Measurements from ENCODE around the gene TRAP1. TPM values are rescaled to one million over a fixed set of nuclear protein-coding genes. Genes with fewer than 3 reads are reported as not detected.
"Not testable (repeated sequence)": the region's sequence is repeated elsewhere in the genome, so short reads cannot be mapped to it uniquely, and the experiment has no call there.

The TRAP1 gene
- total RNA-seq, 1 donor from 2014 or later, result 76.1 TPM

GRCh38 chr16:3672571-3673041 is 44.7 kb downstream of the TRAP1 start:
- DNase-seq, result no peak

DNA sequence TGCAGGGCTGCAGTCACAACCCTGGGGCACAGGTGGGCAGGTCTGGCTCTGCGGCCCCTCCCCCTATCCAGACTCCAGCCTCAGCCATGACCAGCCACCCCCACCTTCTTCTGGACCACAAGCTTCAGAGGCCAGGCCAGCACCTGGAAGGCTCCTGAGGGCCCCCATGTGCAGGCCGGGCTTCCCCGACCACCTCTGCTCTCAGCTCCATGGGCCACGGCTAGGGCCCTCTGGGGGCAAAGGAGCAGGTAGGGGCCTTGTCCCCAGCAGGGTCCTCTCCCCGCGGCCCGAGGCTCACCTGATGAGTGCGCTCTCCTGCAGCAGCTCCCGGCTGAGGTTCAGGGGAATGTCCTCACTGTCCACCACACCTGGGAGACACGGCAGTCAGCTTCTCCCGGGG is 45.9 kb downstream of the TRAP1 start:
- no peak for DNase-seq

DNA sequence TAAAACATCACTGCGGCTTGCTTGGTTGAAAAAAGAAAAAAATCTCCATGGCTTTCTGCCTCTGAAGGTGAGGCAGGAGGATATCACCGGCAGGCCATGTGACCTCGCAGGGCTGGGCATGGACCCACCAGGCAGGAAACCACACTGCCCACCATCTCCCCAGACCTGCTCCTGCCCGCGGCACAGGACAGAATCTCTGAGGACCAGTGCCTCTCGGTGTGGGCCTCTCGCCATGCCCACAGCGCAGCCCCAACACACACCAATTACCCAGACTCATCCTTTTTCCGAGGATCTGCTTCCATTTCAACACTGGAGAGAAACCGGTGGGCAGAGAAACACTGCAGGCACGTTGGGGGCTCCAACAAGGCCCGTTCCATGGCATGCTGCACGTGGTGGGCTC is 46.6 kb downstream of the TRAP1 start:
- DNase-seq, result no peak

DNA sequence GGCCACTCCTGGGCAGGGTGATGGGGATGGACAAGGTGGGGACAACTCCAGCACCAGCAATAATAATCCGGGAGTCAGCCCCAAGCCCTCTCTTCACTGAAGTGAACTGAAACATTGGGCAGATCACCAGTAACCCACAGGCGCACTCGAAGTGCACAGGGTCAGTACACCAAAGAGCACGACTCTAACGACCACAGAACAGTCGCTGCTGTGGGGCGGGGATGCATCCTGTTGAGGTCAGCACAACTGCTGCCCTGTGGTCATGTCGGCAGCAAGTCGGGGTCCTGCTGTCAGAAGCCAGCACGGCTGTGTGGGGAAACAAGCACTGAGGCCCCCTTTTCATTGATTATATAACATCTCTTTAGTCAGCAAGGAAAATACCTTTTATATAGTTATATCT is 48.2 kb downstream of the TRAP1 start:
- no peak for DNase-seq

DNA sequence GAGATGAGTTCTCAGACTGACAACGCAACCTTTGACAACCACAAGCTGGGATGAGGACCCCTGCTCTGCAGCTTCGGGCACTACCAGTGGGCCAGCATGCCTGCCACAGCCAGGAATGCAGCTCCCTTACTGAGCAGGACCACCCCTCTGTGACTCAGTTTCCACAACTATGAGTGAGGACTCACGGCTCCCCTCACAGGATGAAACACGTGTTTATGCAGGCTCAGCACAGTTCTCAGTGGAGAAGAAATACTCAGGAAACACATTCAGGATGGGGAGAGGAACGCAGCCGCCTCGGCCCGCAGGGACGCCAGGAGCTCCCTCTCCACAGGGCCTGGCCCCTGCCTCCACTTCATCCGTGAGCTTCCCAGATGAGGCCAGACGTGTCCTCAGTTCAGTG is 48.7 kb downstream of the TRAP1 start:
- no peak for DNase-seq

DNA sequence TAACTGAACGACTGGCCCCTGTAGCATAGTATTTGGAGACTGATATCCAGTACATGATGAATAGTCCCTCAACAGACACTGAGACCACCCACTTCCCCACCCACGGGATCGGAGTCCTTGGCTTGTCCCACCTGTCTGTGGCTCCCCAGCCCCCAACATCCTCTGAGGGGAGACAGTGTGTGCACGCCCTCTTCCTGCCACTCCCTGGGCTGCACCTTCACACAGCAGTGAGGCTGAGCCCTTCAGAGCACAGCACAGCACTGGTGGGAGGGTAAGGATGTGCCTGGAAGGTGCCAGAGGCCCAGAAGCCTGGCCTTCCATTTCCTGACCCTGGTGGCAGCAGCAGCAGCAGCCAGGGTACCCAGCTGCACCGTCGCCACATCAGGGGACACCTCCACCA is 51.8 kb downstream of the TRAP1 start:
- DNase-seq, result no peak

DNA sequence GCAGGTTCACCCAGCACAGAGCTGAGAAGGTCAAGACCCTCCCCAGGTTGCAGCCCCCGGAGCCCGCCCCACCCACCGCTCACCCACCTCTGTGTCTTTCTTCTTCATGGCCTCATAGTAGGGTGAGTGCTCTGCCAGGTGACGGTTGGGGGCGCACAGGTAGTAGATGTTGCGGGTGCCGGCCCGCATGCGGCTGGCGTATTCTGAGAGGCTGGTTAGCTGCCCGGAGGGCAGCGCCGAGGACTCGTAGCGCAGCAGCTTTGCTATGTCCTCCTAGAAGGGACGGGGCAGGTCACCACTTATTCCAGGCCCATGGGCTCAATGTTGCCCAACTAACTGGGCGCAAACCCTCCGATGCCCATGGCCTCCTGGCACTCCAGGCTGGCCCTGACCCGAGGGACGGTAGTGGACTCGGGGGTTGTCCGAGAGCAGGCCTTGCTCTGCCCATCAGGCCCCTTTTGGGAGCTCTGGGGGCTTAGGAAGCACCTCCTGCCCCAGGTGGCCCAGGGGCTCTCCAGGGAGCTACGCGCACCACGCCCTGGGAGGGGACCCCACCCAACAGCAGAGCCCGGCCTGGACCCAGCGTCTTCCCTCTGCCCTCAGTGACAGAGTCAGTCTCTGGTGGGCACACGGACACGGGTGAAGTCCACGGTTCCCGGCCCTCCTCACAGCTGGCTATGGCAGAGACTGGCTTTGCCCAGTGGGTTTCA is 53.0 kb downstream of the TRAP1 start:
- no peak for DNase-seq

DNA sequence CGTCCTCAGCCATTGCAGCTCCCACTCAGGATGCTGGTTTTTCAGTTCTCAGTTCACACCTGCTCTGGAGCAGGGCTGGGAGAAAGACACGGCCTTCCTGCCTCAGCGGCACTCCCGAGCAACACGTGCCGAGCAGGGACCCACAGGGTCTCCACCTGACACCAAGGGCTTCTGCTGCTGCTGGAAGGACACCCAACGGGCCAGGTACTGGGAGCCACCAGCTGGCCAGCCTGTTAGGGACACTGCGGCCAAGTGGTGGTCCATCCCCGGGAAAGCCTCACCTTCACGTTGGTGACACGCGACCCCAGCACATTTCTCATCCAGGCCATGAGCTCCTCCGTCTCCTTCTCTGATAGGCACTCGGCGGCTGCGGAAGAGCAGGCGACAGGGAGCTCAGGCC is 54.7 kb downstream of the TRAP1 start:
- DNase-seq, result no peak

GRCh38 chr16:3661922-3662321 is 55.4 kb downstream of the TRAP1 start:
- DNase-seq, result no peak

DNA sequence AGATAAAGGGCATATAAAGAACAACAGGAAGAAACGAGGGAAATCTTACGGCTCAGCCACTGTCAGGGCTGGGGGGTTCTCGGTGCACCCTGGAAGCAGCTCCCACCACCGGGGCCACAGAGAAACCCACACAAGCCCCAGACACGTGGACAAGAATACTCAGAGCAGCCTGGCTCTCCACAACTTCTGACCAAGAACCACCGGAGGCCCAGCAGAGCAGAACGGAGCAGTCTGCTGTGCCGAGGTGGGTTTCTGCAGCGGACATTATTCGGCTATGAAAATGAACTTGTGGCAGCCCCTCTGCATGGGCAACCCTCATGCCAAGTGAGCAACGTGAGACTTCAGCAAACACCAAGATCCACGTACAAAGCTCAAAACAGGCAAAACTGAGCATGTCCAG is 56.0 kb downstream of the TRAP1 start:
- DNase-seq, result no peak

- DNase-seq, result no peak
These were observed 58.1 kb downstream of the TRAP1 start for GRCh38 chr16:3659251-3659650.

DNA sequence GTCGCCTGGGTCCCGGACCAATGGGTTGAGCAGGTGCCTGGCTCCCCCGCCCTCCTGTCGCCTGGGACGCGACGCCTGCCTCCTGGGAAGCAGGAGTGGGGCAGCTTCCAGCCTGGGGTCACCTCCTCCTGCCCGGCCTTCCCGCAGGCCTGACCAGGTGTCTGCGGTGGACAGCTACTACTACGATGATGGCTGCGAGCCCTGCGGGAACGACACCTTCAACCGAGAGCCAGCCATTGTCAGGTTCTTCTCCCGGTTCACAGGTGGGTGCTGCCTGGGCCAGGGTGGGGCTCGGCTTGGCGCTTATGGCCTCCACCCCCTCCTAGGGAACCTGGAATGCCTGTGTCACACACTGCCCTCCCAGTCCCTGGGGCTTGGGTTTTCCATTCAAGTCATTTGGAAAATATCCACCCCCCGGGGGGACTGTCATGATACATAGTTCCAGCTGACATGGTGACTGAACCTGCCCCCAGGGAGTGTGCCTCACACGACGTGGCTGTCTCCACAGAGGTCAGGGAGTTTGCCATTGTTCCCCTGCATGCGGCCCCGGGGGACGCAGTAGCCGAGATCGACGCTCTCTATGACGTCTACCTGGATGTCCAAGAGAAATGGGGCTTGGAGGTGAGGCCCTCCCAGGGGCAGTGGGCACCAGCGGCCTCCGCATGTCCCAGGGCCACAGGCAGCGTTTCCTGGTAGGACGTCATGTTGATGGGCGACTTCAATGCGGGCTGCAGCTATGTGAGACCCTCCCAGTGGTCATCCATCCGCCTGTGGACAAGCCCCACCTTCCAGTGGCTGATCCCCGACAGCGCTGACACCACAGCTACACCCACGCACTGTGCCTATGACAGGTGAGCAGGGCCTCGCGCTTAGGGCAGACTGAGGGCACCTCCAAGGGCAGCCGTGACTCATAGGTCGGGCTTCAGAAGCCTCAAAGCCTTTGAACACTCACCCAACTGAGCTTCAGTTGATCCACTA is 60.5 kb downstream of the TRAP1 start:
- DNase-seq, result no peak

GRCh38 chr16:3656160-3656490 is 61.2 kb downstream of the TRAP1 start:
- not testable (repeated sequence) for DNase-seq

DNA sequence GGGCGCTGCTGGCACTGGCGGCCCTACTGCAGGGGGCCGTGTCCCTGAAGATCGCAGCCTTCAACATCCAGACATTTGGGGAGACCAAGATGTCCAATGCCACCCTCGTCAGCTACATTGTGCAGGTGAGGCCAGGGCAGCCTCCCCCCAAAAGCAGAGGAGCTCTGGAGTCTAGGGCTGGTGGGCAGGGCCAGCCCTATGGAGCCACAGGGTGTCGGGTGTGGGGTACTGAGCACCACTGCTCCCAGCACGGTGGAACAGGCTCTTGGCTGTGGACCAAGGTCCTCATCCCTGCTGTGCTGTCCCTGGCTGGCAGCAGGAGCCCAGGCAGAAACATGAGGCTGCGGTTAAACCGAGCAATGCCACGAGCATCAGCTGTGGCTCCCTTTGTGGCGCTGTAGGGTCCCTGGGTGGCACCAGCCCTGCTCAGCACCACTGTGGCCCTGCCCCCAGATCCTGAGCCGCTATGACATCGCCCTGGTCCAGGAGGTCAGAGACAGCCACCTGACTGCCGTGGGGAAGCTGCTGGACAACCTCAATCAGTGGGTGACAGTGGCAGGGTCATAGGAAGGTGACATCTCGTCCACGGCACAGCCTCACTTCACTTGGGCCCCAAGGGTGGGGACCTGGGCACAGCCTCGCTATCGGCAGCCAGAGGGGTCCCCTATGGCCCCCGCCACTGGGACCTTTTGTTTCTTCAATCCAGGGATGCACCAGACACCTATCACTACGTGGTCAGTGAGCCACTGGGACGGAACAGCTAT is 61.7 kb downstream of the TRAP1 start:
- DNase-seq, result no peak

GRCh38 chr16:3655030-3655395 is 62.3 kb downstream of the TRAP1 start:
- no peak for DNase-seq

- no peak for DNase-seq
These were observed 62.9 kb downstream of the TRAP1 start, which contains the start of gene DNASE1 for GRCh38 chr16:3654249-3654991. TSS of gene DNASE1 (plus strand) at chr16:3654691. CDS start at chr16:3655374, 683 bp downstream.

- no peak for DNase-seq
These were observed 64.7 kb downstream of the TRAP1 start for GRCh38 chr16:3652373-3653195.

GRCh38 chr16:3651461-3652372 is 65.6 kb downstream of the TRAP1 start:
- DNase-seq, result no peak

- DNase-seq, result no peak
These were observed 66.6 kb downstream of the TRAP1 start for GRCh38 chr16:3650631-3651265.
